Lung (tissue), 12 donors: ENCODE results near the gene MAN1A1. TPM values are rescaled to one million over a fixed set of nuclear protein-coding genes. Genes with fewer than 3 reads are reported as not detected.

Experiments used
- ATAC-seq: fragments of 200-7000 bp; cut with Tn5 transposase; one replicate; pipeline ENCODE4 v1.9.1; 2020; ENCODE audit warnings: moderate number of reproducible peaks; ENCODE audit not compliant: insufficient read depth, low FRiP score
- DNase-seq, 3 donors: peaks; one replicate each; pipeline ENCODE4 v3.0.0-alpha.2; 2013 to 2017
- H3K27ac ChIP-seq, 2 donors: one replicate each; pipeline ENCODE4 v1.5.1; 2013; ENCODE audit warnings: mild to moderate bottlenecking in 2 of 2, moderate library complexity in 2 of 2, control low read depth in 1 of 2, inconsistent platforms in 1 of 2, low read depth in 1 of 2, low read length in 1 of 2
- H3K27me3 ChIP-seq, 3 donors: one replicate each; pipeline ENCODE4 v1.5.1; 2013; ENCODE audit warnings: low read length in 2 of 3; ENCODE audit not compliant: control insufficient read depth in 3 of 3, insufficient read depth in 3 of 3
- H3K36me3 ChIP-seq, 4 donors: one replicate each; pipeline ENCODE4 v1.5.1; 2013; ENCODE audit warnings: low read length in 4 of 4, mild to moderate bottlenecking in 1 of 4, moderate library complexity in 1 of 4; ENCODE audit not compliant: control insufficient read depth in 4 of 4, insufficient read depth in 4 of 4
- H3K4me1 ChIP-seq, 5 donors: one replicate each; pipeline ENCODE4 v1.5.1; 2013; ENCODE audit warnings: low read length in 5 of 5, mild to moderate bottlenecking in 2 of 5, moderate library complexity in 1 of 5; ENCODE audit not compliant: control insufficient read depth in 5 of 5, insufficient read depth in 5 of 5
- H3K4me3 ChIP-seq: one replicate; pipeline ENCODE4 v1.5.1; 2013; ENCODE audit warnings: mild to moderate bottlenecking, control low read depth, moderate library complexity
- H3K9ac ChIP-seq, 2 donors: one replicate each; pipeline ENCODE4 v1.5.1; 2013; ENCODE audit warnings: low read length in 2 of 2, control low read depth in 1 of 2; ENCODE audit not compliant: insufficient read depth in 1 of 2
- H3K9me3 ChIP-seq, 4 donors: one replicate each; pipeline ENCODE4 v1.5.1; 2013; ENCODE audit warnings: low read length in 3 of 4, mild to moderate bottlenecking in 1 of 4, moderate library complexity in 1 of 4; ENCODE audit not compliant: control insufficient read depth in 4 of 4, insufficient read depth in 3 of 4
- CTCF ChIP-seq: IDR thresholded peaks from 2 replicates; pipeline ENCODE4 v1.5.1; 2012; ENCODE audit warnings: mild to moderate bottlenecking; ENCODE audit errors: control extremely low read depth, extremely low read depth
- WGBS, 2 donors: extraction: QIAGEN DNeasy Blood & Tissue Kit; methylation state at CpG; one replicate each; pipeline ENCODE4 v1.1.7; 2013; 5-methylcytosine and 5-hydroxymethylcytosine counted together
- polyA plus RNA-seq, 2 donors: library from polyadenylated mRNA; stranded (reverse); fragments of 200-250 nt; gene quantifications; one replicate each; pipeline ENCODE4 v1.2.1, GENCODE V29; 2013
- total RNA-seq, 2 donors: library from RNA; depleted of rRNA in 1 of 2; stranded (reverse); fragments of >200 nt in 1 of 2; gene quantifications; one replicate each; pipeline ENCODE4 v1.2.1, GENCODE V29; 2014 to 2021
- donor health status: control.
- donor health status: control.
- donor health status: Bipolar disorder and iron deficiency.
- donor health status: healthy.
- donor health status: DM: yes; HTN: yes; CAD: no.

The MAN1A1 gene
- total and polyA plus RNA-seq, 4 donors: 13.9 to 71.0 (median 48.2) TPM

DNA sequence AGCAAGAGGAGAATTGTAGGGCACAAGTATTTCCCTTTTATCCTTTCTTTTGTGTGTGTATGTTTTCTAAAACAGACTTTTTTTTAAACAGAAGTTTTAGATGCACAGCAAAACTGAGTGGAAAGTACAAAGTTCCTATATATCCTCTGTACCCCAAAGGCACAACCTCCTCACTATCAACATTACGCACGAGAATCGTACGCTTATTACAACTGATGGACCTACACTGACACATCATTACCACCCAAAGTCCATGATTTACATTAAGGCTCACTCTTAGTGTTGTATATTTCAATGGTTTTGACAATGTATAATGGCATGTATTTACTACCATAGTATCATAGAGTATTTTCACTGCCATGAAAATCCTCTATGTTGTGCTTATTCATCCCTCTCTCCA lies 32.6 kb downstream of the MAN1A1 start:
- no peak overlapping the region for H3K27ac ChIP-seq
- TF ChIP-seq CTCF: no peak
- no peak for ATAC-seq
- H3K4me3 ChIP-seq: no peak overlapping the region
- H3K4me1 ChIP-seq: peaks cover 0 to 10% (median 3%) of the 10 kb centered on the region in 5 donors
- no peak overlapping the region for H3K9ac ChIP-seq
- 98% methylated on average over 4 of the region's 4 CpGs for WGBS, 2 donors
- H3K27me3 ChIP-seq: no peaks in the 10 kb centered on the region
- H3K36me3 ChIP-seq: no peaks in the 10 kb centered on the region
- no peak for DNase-seq
- H3K9me3 ChIP-seq: peaks cover 0 to 2% (median 0%) of the 10 kb centered on the region in 4 donors

DNA sequence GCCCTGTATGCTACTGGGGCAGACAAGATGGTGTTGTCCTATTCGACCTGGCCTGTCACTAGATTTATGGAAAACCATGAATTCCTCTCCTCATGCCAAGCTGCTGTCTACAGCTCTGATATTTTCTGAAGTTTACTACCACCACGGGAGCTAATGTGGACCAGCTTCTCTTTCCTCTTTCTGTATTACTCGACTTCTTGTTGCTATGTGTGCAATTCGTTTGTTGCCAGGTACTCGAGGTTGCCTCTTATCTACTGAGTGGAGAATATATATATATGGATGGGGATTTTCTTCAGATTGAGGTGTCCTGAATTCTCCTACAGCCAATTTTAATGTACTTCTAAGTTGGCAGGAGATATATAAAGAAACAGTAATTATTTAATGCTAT lies 34.7 kb downstream of the MAN1A1 start:
- 36 to 42% methylated on average over 5 of the region's 5 CpGs for WGBS, 2 donors
- ATAC-seq (no peak), DNase-seq (no peak)
- no peak for TF ChIP-seq CTCF
- Histone ChIP-seq H3K27ac (peak overlapping the region in 1 of 2 donors; percentile 82), H3K4me3 (no peak overlapping the region), H3K9me3 (no peaks in the 10 kb centered on the region), H3K4me1 (peaks cover 0 to 12% (median 3%) of the 10 kb centered on the region in 5 donors), H3K36me3 (no peaks in the 10 kb centered on the region), H3K27me3 (no peaks in the 10 kb centered on the region), H3K9ac (no peak overlapping the region)

DNA sequence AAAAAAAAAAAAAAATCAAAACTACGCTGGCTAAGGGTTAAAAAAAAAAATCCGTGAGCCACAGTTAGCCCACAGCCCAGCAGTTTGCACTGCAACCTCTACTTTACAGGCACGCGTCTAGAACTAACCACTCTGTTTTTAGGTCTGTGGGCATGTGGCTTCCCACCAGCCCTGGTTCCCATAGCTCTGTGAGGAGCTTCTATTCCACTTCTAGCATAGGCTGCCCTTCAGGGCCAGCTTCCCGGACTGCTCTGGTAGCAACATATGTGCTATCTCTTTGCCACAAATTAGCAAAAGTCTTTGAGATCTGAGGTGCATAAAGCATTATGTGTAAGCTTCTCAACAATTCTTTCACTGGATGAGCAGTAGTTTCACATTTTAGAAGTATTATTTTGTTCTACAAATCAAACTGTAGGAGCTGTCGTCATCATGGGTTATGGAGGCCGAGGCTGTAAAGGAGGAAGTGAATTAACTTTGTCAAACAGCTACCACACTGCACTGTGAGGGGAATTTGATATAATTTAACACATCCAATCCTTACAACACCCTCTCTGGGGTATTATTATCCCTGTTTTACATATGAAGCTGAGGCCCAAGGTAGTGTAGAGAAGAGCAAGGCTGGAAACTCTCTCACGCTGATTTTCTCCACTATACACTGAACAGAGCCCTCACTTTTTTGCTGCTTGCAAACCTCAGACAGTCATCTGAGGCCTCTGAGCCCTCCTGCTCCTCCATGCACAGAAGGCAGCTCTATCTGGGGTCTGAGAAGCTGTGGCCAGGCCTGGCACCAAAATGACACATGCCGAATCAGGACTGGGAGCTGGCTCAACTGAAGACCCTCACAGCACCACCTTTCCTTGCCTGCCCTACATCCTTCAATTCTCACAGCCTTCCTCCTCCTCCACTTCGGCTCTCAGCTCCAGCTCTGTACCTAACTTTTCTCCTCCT lies 35.4 kb downstream of the MAN1A1 start:
- no peak for TF ChIP-seq CTCF
- H3K9ac ChIP-seq: no peak overlapping the region
- H3K4me3 ChIP-seq: no peak overlapping the region
- H3K9me3 ChIP-seq: no peaks in the 10 kb centered on the region
- peak overlapping the region in 1 of 2 donors; percentile 82 for H3K27ac ChIP-seq
- no peaks in the 10 kb centered on the region for H3K36me3 ChIP-seq
- no peaks in the 10 kb centered on the region for H3K27me3 ChIP-seq
- ATAC-seq (no peak), DNase-seq (no peak)
- 64 to 74% methylated on average over 10 of the region's 10 CpGs for WGBS, 2 donors
- peaks cover 0 to 12% (median 3%) of the 10 kb centered on the region in 5 donors for H3K4me1 ChIP-seq
